GM19328 (cell line): Measurements from ENCODE around the gene CLCN3.
"Not testable (repeated sequence)": the region's sequence is repeated elsewhere in the genome, so short reads cannot be mapped to it uniquely, and the experiment has no call there.

Experiments
- ATAC-seq: cut with Tn5 transposase; IDR thresholded peaks from one replicate; pipeline ENCODE4 v1.9.1; 2021; ENCODE audit warnings: mild to moderate bottlenecking, moderate library complexity; ENCODE audit not compliant: unreplicated experiment

The CLCN3 gene

DNA sequence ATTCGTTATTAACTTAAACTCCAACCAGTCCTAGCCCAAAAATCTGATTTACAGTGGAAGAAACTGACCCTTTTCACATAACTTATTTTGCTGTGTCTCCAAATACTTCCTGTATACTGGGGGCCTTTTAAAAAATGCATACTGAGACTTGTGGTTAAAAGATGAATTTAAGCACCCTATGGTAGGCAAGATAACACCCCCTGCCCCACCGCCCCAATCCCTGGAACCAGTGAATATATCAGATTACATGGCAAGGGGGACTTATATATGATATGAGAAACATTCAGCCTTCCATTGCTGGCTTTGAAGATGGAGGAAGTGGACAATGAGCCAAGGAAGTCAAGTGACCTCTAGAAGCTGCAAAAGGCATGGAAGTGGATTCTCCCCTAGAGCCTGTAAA lies 3.1 kb upstream of the CLCN3 start:
- ATAC-seq = no peak

- ATAC-seq = no peak
These were observed 2.1 kb upstream of the CLCN3 start for GRCh38 chr4:169618286-169618685.

DNA sequence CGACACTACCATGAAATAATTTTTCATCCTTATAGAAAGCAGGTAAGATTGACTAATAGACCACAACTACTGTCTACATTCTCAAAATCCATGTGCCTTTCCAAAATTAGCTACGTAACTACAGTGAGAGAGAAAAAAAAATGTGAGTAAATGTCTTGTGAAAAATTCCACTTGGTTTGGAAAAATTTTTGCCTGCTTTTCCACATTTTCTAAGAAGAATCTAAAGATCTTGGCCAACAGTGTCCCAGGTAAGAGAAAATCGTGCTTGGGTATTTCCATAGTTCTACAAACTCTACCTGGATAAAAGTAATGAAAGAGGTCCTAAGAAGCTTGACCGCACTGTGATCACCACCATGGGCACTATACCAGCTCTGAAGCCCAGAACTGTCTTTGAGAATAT lies 1.4 kb upstream of the CLCN3 start:
- ATAC-seq = no peak

DNA sequence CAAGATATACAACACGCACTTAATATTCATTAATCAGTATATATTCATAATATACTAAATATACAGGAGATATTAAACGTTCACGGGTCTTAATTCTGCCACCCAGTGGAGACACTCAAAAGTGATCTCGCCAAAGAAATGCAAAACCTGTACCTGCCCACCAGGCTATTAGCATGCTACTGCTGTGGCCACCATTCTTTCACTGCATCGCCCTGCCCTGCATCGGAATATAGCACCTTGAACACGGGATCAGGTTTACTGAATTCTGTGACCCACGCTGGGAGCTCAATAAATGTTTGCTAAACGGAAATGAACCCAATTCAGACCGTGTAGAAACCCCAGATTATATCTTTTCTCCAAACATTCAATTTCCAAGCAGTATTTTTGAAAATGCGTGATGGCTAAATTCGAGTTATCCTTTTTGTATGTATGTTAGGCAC lies 840 bp upstream of the CLCN3 start:
- ATAC-seq = peak; percentile 40

- no peak for ATAC-seq
These were observed 486 bp downstream of the CLCN3 start for GRCh38 chr4:169620880-169621248.

DNA sequence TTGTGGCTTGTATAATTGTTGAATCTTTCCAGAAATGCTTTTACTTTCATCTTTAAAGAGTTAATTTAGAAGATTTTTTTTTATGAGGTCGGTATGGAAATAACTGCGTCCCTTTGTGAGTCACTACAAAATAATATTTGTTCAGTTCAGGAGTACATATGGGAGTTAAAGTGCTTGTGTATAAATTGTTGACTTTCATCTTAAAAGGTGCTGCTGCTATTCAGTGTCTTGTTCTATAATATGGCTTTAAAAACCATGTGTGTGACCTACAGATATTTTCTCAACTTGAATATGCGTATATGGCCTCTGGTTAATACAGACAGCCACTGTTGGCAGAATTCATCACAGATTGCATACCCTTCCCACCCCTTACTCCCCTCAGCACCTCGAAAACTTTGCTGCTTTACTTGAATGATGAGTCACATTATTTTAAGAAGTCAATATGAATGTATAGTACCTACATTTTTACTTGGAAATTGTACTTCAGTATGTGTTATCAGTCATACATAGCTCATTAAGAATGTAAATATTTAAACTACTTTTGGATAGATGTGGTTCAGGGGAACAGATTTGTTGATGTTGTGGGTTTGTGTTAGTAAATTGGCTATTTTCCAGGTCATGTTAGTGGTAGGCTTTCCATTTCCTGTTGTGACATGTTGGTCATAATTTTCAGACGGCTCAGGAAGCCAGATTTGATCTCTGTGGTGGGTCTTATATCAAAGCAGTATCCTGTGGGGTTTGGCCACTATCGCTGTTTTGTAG lies 1.5 kb downstream of the CLCN3 start:
- ATAC-seq = no peak

DNA sequence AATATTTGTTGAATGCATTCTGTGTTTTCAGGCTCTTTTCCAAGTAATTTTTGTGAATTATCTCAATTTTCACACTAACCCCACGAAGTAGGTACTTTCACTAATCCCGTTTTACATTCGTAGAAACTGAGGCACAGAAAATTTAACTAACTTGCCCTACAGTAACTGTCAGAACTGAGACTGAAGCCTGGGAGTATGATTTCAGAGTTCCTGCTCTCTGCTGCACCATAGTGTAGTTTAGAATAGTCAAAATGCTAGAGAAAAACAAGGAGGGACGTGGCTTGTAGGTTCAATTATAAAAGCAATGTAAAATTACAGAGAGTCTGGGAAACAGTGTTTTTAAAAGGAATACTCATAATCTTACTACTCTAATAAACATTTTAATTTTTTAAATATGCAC lies 2.2 kb downstream of the CLCN3 start:
- ATAC-seq = no peak

DNA sequence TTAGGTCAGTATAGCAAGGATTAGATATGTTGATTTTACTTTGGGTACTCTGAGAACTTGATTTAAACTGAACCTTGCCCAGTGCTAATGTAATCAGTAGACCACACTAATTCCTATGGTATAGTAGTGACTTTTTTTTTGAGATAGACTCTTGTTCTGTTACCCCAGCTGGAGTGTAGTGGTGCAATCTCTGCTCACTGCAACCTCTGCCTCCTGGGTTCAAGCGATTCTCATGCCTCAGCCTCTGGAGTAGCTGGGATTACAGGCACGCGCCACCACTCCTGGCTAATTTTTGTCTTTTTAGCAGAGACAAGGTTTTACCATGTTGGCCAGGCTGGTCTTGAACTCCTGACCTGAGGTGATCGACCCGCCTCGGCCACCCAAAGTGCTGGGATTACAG lies 3.6 kb downstream of the CLCN3 start:
- not testable (repeated sequence) for ATAC-seq

- ATAC-seq = no peak
These were observed 5.5 kb downstream of the CLCN3 start for GRCh38 chr4:169625886-169626285.

DNA sequence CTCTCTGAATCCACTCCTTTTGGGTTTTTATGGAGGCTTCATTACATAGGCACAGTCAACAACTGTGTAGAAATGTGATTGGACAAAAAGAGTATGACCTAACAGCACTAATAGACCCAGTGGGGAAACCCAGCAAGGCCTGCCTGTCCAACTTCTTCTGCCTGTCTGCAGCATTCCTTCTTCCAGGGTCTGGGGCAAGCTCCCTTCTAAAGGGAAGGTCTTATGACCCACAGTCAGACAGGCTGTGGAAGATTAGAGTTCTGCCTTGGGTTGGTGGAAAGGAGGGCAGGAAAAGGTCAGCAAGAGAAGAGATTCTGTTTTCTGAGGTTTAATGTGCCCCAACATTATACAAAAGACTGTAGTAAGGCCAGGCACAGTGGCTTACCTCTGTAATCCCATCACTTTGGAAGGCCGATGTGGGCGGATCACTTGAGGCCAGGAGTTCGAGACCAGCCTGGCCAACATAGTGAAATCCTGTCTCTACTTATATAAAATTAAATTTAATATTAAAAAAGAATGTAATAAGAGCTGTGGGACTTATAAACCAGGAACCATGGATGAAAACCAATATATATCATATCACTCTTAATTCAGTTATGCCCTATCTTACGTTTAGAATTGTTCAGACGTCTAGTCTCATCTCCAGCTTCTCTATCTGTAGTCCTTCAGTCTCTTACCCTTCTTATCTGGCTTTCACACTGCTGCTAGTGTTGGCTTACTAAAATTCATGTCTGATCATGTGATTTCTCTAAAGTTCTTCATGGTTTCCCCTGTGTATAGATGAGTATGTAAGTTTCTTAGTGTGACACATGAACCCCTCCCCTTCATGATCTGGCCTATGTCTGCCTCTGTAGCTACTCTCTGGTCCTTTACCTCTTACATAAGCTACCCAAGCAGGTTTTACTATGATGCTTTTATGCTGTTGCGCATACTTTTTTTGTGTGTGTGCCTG lies 6.2 kb downstream of the CLCN3 start:
- no peak for ATAC-seq

GRCh38 chr4:169627307-169627706 lies 6.9 kb downstream of the CLCN3 start:
- ATAC-seq = no peak

DNA sequence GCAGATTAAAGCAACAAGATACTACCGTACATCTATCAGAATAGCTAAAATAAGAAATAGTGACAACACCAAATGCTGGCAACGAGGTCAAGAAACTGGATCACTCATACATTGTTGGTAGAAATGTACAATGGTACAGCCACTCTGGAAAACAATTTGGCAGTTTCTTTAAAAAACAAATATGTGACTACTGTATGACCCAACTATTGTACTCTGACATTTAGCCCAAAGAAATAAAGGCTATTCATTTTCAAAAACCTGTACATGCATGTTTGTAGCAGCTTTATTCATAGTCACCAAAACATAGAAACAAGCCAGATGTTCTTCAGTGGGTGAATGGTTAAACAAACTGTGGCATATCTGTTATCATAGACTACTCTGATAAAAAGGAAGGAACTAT lies 8.2 kb downstream of the CLCN3 start:
- ATAC-seq = no peak

DNA sequence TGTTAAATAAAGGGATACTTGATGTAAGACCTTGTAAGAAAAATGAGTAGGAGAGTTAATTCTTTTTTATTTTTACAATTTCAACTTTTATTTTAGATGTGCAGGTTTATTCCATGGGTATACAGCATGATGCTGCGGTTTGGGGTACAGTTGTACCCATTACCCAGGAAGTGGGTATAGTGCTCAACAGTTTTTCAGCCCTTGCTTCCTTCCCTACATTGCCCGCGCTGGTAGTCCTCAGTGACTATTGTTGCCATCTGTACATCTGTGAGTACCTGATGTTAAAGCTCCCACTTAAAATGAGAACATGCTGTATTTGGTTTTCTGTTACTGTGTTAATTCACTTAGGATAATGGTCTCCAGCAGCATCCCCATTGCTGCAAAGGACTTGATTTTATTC lies 9.7 kb downstream of the CLCN3 start:
- no peak for ATAC-seq

DNA sequence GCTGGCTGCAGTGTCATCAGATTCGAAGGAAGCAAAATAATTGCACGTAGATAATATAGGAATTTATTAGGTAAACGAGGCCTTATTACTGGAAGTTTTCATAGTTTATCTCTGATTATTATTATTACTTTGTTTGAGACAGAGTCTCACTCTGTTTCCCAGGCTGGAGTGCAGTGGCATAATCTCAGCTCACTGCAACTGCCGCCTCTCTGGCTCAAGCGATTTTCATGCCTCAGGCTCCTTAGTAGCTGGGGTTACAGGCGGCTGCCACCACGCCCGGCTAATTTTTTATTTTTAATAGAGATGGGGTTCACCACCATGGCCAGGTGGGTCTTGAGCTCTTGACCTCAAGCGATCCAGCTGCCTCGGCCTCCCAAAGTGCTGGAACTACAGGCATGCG lies 12.5 kb downstream of the CLCN3 start:
- ATAC-seq = no peak

DNA sequence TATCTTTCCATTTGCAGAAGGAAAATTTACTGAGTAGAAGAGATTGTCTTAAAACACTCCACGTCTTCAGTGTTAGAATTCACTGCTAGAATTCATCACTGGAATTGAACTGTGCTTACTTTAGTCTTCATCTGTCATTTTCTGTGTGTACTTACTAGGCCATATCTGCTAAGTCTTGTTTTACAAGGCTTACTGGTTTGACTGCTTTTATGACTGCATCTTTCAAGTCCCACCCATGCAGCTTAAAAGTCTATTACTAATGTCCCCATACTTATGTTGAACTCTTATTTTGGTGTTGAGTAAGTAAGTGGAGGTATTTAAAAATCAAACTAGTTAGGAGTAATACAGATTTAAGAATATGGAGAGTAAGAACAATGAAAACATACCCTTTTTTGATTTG lies 14.6 kb downstream of the CLCN3 start:
- no peak for ATAC-seq

DNA sequence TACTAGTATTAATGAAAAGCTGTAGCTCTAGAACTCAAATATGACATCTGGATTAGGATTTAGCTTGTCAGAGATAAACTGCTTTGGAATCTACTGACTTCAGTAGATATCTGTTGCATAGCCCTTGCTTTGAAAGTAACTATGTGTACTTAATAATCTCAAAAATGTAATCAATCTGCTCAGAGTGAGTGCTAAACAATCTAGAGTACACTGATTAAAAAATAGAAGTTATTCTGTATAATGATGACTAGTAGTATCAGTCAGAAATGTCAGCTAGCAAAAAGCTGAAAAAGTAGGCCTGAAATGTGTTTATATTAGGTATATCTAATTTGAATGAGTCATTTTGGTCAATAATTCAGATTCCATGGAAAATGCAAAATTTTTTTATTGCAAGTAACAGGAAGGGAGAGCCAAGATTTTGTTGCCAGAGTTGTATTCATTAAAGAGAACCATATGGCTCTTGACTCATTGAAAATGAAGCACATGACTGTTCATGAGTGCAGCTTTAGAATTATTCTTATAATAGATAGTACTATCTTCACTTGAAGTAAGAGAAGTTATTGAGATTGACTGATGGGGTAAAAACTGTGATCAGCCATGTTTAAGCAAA lies 20.0 kb downstream of the CLCN3 start:
- no peak for ATAC-seq

- ATAC-seq = no peak
These were observed 24.4 kb downstream of the CLCN3 start for GRCh38 chr4:169644802-169645201.

DNA sequence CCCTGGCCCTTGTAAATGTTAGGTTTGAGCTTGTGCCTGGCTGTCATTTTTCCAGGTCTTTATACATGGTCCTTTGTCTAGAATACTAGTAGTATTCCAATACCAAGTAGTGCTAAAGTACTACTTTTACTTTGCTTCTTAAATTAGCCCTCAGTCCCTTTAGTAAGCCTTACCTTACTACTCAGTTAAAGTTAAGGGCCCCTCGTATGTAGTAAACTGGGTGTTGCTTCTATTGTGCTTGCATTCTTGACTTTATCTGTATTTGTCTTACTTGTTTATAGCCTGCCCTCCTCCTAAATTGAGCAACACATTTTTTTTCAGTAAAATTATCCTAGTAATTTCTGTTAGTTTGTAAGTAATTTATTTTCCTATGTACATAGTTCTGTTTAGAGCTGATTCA lies 25.2 kb downstream of the CLCN3 start:
- ATAC-seq = no peak

DNA sequence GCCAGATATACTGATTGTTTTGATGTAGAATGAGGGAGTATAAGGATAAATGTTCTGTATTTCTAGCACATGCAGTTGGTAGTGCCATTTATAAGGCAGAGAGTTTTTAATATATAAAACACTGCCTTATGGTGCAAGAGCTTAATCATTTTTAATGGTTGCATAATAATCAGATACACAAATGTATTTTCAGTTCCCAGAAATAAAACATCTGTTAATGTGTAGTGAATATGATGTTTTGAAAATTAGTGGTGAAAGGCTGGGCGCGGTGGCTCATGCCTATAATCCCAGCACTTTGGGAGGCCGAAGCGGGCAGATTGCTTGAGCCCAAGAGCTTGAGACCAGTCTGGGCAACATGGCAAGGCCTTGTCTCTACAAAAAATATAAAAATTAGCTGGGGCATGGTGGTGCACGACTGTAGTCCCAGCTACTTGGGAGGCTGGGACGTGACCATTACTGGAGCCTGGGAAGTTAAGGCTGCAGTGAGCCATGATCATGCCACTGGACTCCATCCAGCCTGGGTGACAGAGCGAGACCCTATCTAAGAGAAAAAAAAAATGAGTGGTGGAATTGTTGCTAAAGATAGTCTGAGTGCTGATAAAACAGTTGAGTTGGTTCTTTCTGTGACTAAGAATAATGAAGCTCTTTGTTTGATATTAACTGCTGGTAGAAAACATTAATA lies 29.3 kb downstream of the CLCN3 start:
- no peak for ATAC-seq

- ATAC-seq = no peak
These were observed 30.0 kb downstream of the CLCN3 start for GRCh38 chr4:169650227-169650936.

GRCh38 chr4:169652535-169652934 lies 32.2 kb downstream of the CLCN3 start:
- no peak for ATAC-seq
